Trophoblast cell (in vitro differentiated cells and primary cell): ENCODE measurements around the gene MRPL11.

Experiments
- DNase-seq, 2 donors: peaks; one replicate each; pipeline ENCODE4 v3.0.0-alpha.2; 2016
- H2AFZ ChIP-seq: 2 replicates; pipeline ENCODE4 v1.6.1; 2013; ENCODE audit warnings: low read length, moderate library complexity, mild to moderate bottlenecking; ENCODE audit not compliant: insufficient read depth, poor library complexity
- H2AK5ac ChIP-seq: 2 replicates; pipeline ENCODE4 v1.6.1; 2013; ENCODE audit warnings: mild to moderate bottlenecking, low read length
- H2BK120ac ChIP-seq: 2 replicates; pipeline ENCODE4 v1.6.1; 2013; ENCODE audit warnings: low read length, mild to moderate bottlenecking, moderate library complexity; ENCODE audit not compliant: insufficient read depth, poor library complexity
- H2BK12ac ChIP-seq: 2 replicates; pipeline ENCODE4 v1.6.1; 2013; ENCODE audit warnings: mild to moderate bottlenecking, low read length, moderate library complexity
- H2BK5ac ChIP-seq: 2 replicates; pipeline ENCODE4 v1.6.1; 2013; ENCODE audit warnings: low read length, low read depth, moderate library complexity, mild to moderate bottlenecking; ENCODE audit not compliant: poor library complexity
- H3K14ac ChIP-seq: 2 replicates; pipeline ENCODE4 v1.6.1; 2013; ENCODE audit warnings: mild to moderate bottlenecking, low read length
- H3K18ac ChIP-seq: 2 replicates; pipeline ENCODE4 v1.6.1; 2013; ENCODE audit warnings: mild to moderate bottlenecking, low read length
- H3K23ac ChIP-seq: 2 replicates; pipeline ENCODE4 v1.6.1; 2013; ENCODE audit warnings: low read length
- H3K27ac ChIP-seq: 2 replicates; pipeline ENCODE4 v1.5.1; 2013; ENCODE audit warnings: low read depth, mild to moderate bottlenecking, inconsistent platforms, low read length, moderate library complexity
- H3K27me3 ChIP-seq: 2 replicates; pipeline ENCODE4 v1.6.1; 2013; ENCODE audit warnings: inconsistent platforms, mild to moderate bottlenecking, low read length, moderate library complexity; ENCODE audit not compliant: insufficient read depth
- H3K36me3 ChIP-seq, 2 experiments: 1 replicate in 1 of 2; 2 replicates in 1 of 2; pipeline ENCODE4 v1.6.1; 2013; ENCODE audit warnings: low read length in 2 of 2, mild to moderate bottlenecking in 2 of 2, moderate library complexity in 1 of 2; ENCODE audit not compliant: insufficient read depth in 2 of 2, control insufficient read depth in 1 of 2
- H3K4ac ChIP-seq: 2 replicates; pipeline ENCODE4 v1.6.1; 2013; ENCODE audit warnings: low read depth, mild to moderate bottlenecking, low read length, moderate library complexity
- H3K4me1 ChIP-seq, 2 experiments: 1 replicate in 1 of 2; 2 replicates in 1 of 2; pipeline ENCODE4 v1.6.1; 2013; ENCODE audit warnings: low read length in 2 of 2, mild to moderate bottlenecking in 2 of 2, moderate library complexity in 1 of 2; ENCODE audit not compliant: insufficient read depth in 2 of 2, control insufficient read depth in 1 of 2
- H3K4me2 ChIP-seq: 2 replicates; pipeline ENCODE4 v1.6.1; 2013; ENCODE audit warnings: inconsistent platforms, mild to moderate bottlenecking, low read length, moderate library complexity
- H3K4me3 ChIP-seq: 2 replicates; pipeline ENCODE4 v1.5.1; 2013; ENCODE audit warnings: mild to moderate bottlenecking, low read depth, low read length, inconsistent platforms
- H3K79me1 ChIP-seq: one replicate; pipeline ENCODE4 v1.6.1; 2013; ENCODE audit warnings: low read length
- H3K79me2 ChIP-seq: 2 replicates; pipeline ENCODE4 v1.6.1; 2013; ENCODE audit warnings: low read length, mild to moderate bottlenecking; ENCODE audit not compliant: control insufficient read depth, insufficient read depth, poor library complexity
- H3K9ac ChIP-seq: 2 replicates; pipeline ENCODE4 v1.6.1; 2013; ENCODE audit warnings: mild to moderate bottlenecking, low read length
- H3K9me3 ChIP-seq: 2 replicates; pipeline ENCODE4 v1.6.1; 2013; ENCODE audit warnings: low read depth, mild to moderate bottlenecking, control low read depth, inconsistent platforms, low read length; ENCODE audit not compliant: insufficient read depth
- H4K12ac ChIP-seq: 2 replicates; pipeline ENCODE4 v1.6.1; 2013; ENCODE audit warnings: low read depth, mild to moderate bottlenecking, low read length, moderate library complexity
- H4K8ac ChIP-seq: 2 replicates; pipeline ENCODE4 v1.6.1; 2013; ENCODE audit warnings: low read depth, mild to moderate bottlenecking, low read length, moderate library complexity
- H4K91ac ChIP-seq: one replicate; pipeline ENCODE4 v1.6.1; 2013; ENCODE audit warnings: low read depth, mild to moderate bottlenecking, low read length, moderate library complexity
- WGBS: extraction: QIAGEN DNeasy Blood & Tissue Kit; methylation state at CpG from one replicate; pipeline ENCODE4 v1.1.7; 2013; ENCODE audit warnings: missing lambda C conversion rate; ENCODE audit not compliant: insufficient read length, insufficient coverage; ENCODE audit errors: extremely low coverage; 5-methylcytosine and 5-hydroxymethylcytosine counted together

Gene MRPL11

GRCh38 chr11:66429983-66430602, 8.6 kb downstream of the MRPL11 start:
- WGBS: no CpG with 5 or more reads among the region's 9 CpGs

GRCh38 chr11:66428933-66429332, 9.7 kb downstream of the MRPL11 start:
- Histone ChIP-seq H2AFZ (no peak overlapping the region), H2AK5ac (no peak overlapping the region), H2BK5ac (no peak overlapping the region), H3K4me2 (no peak overlapping the region), H3K4ac (no peak overlapping the region), H3K4me1 (no peaks in the 10 kb centered on the region), H4K91ac (no peak overlapping the region), H3K23ac (no peak overlapping the region), H3K9me3 (no peaks in the 10 kb centered on the region), H3K18ac (no peak overlapping the region), H3K79me2 (no peaks in the 10 kb centered on the region), H3K27me3 (no peaks in the 10 kb centered on the region), H2BK120ac (no peak overlapping the region), H4K12ac (no peak overlapping the region), H3K14ac (no peak overlapping the region), H3K36me3 (no peaks in the 10 kb centered on the region), H2BK12ac (no peak overlapping the region), H3K4me3 (no peak overlapping the region), H3K9ac (no peak overlapping the region), H4K8ac (no peak overlapping the region), H3K79me1 (no peaks in the 10 kb centered on the region), H3K27ac (no peak overlapping the region)
- DNase-seq: no peak
- no CpG with 5 or more reads among the region's 2 CpGs for WGBS

More at GRCh38 chr11:66429983-66430602, 8.6 kb downstream of the MRPL11 start:
- Histone ChIP-seq H3K27ac (no peak overlapping the region), H3K79me1 (no peaks in the 10 kb centered on the region), H3K18ac (no peak overlapping the region), H4K8ac (no peak overlapping the region), H3K9me3 (no peaks in the 10 kb centered on the region), H3K4me2 (no peak overlapping the region), H2BK5ac (no peak overlapping the region), H3K27me3 (no peaks in the 10 kb centered on the region), H2AFZ (no peak overlapping the region), H3K14ac (no peak overlapping the region), H3K79me2 (no peaks in the 10 kb centered on the region), H2BK12ac (no peak overlapping the region), H3K4me1 (no peaks in the 10 kb centered on the region), H2AK5ac (no peak overlapping the region), H4K91ac (no peak overlapping the region), H3K23ac (no peak overlapping the region), H3K4ac (no peak overlapping the region), H3K9ac (no peak overlapping the region), H3K4me3 (no peak overlapping the region), H3K36me3 (peaks cover under 1 to 1% of the 10 kb centered on the region in 2 experiments), H4K12ac (no peak overlapping the region), H2BK120ac (no peak overlapping the region)
- DNase-seq: peak; percentile 44 to 87

- no peak overlapping the region for H2AFZ ChIP-seq
- no peak overlapping the region for H3K4me3 ChIP-seq
- WGBS: no CpG with 5 or more reads among the region's 23 CpGs
- H3K27me3 ChIP-seq: peaks cover 1% of the 10 kb centered on the region
- H4K91ac ChIP-seq: no peak overlapping the region
- no peak for DNase-seq
- no peaks in the 10 kb centered on the region for H3K4me1 ChIP-seq
- no peak overlapping the region for H4K12ac ChIP-seq
- H2AK5ac ChIP-seq: no peak overlapping the region
- no peak overlapping the region for H3K9ac ChIP-seq
- no peaks in the 10 kb centered on the region for H3K36me3 ChIP-seq
- H3K79me1 ChIP-seq: no peaks in the 10 kb centered on the region
- no peak overlapping the region for H3K23ac ChIP-seq
- no peak overlapping the region for H3K14ac ChIP-seq
- H2BK12ac ChIP-seq: no peak overlapping the region
- no peak overlapping the region for H3K18ac ChIP-seq
- H2BK5ac ChIP-seq: no peak overlapping the region
- H3K4me2 ChIP-seq: no peak overlapping the region
- no peak overlapping the region for H4K8ac ChIP-seq
- H2BK120ac ChIP-seq: no peak overlapping the region
- no peak overlapping the region for H3K4ac ChIP-seq
- H3K79me2 ChIP-seq: no peaks in the 10 kb centered on the region
- H3K27ac ChIP-seq: no peak overlapping the region
- no peaks in the 10 kb centered on the region for H3K9me3 ChIP-seq
Measured at GRCh38 chr11:66426314-66426713, 12.3 kb downstream of the MRPL11 start.

GRCh38 chr11:66421492-66422205, 17.0 kb downstream of the MRPL11 start:
- H3K9ac ChIP-seq: no peak overlapping the region
- WGBS: no CpG with 5 or more reads among the region's 38 CpGs
- no peak overlapping the region for H3K4me3 ChIP-seq
- H3K14ac ChIP-seq: no peak overlapping the region
- H4K12ac ChIP-seq: no peak overlapping the region
- H3K4ac ChIP-seq: no peak overlapping the region
- no peaks in the 10 kb centered on the region for H3K79me1 ChIP-seq
- H3K36me3 ChIP-seq: no peaks in the 10 kb centered on the region
- H3K18ac ChIP-seq: no peak overlapping the region
- no peak overlapping the region for H3K23ac ChIP-seq
- no peak overlapping the region for H2BK120ac ChIP-seq
- no peak overlapping the region for H2AK5ac ChIP-seq
- no peak overlapping the region for H3K27ac ChIP-seq
- peak; percentile 87 to 94 for DNase-seq
- peaks cover 5 to 6% of the 10 kb centered on the region in 2 experiments for H3K4me1 ChIP-seq
- H3K4me2 ChIP-seq: no peak overlapping the region
- peaks cover 24% of the 10 kb centered on the region for H3K27me3 ChIP-seq
- no peak overlapping the region for H4K91ac ChIP-seq
- no peak overlapping the region for H2AFZ ChIP-seq
- no peak overlapping the region for H2BK12ac ChIP-seq
- H3K79me2 ChIP-seq: no peaks in the 10 kb centered on the region
- H2BK5ac ChIP-seq: no peak overlapping the region
- H4K8ac ChIP-seq: no peak overlapping the region
- H3K9me3 ChIP-seq: no peaks in the 10 kb centered on the region
